GM12872 (cell line): ENCODE data around the gene ZNF322.

ENCODE experiments used
- TF ChIP-seq, protein P1 (sequence below): IDR thresholded peaks from 3 replicates; pipeline ENCODE4 v1.5.1; 2011; ENCODE audit warnings: low read depth, mild to moderate bottlenecking, low read length, moderate library complexity; ENCODE audit not compliant: insufficient read depth

ZNF322 gene

DNA sequence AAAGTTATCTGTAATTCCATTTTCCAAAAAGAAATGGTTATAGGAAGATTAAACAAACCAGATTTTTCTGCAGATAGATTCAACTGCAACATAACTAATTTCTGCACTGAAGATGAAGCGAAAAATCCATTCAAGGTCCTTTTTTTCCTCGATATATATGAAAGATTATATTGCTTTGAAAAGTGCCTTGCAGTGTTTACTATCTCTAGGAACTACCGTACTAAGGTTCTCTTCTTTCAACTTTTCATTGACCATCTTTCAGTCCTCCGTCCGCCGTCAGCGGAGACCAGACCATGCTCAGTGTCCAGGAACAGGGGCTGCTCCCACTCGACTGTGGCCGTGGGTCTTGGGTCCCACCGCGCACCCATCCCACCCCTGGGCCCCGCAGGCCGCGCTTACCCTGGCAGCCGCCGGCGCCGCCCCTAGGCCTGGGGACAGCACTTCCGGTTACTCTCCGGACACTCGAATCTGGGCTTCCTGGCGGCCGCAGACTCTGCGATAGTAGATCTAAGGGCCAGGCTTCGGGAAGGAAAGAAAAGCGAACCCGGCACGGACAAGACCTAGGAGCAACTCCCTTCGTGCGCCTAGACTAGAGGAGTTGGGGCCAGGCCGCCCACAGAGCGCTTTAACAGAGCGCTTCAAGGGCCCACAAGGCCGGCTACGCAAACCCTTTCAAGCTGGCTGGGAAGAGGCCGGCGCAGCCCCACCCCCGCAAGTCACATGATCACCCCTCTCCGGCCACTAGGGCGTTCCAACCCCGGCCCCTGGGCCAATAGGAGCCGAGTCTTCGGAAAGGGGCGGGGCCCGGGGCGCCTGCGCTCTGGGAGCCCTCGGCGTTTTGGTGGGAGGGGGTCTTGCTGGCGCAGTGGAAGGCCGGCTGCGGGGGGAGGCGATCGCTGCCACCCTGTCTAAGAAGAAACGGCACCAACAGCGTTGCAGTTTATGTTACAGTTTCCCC is at the start of gene ZNF322:
ZNF322 (minus strand) TSS at position 705 of the 958 bp plus-strand sequence. CDS start 21,193 bp downstream, outside the sequence.
- TF ChIP-seq, protein P1, sequence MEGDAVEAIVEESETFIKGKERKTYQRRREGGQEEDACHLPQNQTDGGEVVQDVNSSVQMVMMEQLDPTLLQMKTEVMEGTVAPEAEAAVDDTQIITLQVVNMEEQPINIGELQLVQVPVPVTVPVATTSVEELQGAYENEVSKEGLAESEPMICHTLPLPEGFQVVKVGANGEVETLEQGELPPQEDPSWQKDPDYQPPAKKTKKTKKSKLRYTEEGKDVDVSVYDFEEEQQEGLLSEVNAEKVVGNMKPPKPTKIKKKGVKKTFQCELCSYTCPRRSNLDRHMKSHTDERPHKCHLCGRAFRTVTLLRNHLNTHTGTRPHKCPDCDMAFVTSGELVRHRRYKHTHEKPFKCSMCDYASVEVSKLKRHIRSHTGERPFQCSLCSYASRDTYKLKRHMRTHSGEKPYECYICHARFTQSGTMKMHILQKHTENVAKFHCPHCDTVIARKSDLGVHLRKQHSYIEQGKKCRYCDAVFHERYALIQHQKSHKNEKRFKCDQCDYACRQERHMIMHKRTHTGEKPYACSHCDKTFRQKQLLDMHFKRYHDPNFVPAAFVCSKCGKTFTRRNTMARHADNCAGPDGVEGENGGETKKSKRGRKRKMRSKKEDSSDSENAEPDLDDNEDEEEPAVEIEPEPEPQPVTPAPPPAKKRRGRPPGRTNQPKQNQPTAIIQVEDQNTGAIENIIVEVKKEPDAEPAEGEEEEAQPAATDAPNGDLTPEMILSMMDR: no peak

DNA sequence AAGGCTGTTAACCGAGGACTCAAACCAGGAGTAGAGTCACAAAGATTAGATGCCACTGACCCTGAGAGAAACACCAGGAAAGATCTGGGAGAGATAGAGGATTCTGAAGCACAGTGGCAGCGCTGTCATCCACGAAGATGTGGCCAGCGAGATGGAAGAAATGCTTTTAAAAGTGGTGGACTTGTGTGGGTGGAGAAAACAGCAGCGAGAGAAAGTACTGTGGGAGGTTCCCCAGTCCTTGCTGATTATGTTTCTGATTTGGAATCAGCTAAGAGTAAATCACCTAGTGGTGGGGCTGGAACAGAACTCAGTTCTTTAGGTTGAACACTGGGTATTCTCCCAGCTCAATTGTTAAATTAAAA is 435 bp upstream of the ZNF322 start:
- TF ChIP-seq, protein P1: peak; percentile 22; the same call in 1 of the 3 replicates

DNA sequence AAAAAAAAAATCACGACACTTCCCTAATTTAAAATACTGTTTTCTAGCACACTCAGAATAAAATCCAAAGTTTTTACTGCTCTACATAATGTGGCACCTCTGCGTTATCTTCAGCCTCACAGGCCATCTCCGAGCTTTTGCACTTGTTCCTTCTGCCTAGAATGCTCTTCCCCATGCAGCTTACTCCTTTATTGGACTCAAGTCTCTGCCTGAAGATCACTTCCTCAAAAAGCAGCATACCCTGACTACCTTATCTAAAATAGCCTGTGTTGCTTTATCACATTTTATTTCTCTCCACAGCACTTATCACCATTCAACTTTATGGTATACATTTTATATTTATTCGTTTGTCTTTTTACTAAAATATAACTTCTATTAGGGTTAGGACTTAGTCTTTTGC is 2.3 kb downstream of the ZNF322 start:
- TF ChIP-seq, protein P1: no peak

DNA sequence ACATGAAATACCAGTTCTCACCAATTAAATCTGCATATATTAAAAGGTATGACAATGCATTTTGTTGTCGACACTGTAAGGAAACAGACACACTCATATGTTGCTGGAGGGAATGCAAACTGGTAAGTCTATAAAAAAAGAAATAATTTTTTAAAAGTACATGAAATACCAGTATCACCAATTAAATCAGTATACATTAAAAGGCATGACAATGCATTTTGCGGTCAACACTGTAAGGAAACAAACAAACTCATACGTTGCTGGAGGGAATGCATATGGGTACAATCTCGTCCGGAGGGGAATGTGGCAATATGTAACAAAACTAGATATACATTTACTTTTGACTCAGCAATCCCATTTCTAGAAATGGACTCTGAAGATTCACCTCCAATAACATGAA is 6.5 kb downstream of the ZNF322 start:
- TF ChIP-seq, protein P1: no peak

- TF ChIP-seq, protein P1: no peak
Measured at GRCh38 chr6:26651133-26651781, 8.3 kb downstream of the ZNF322 start.

DNA sequence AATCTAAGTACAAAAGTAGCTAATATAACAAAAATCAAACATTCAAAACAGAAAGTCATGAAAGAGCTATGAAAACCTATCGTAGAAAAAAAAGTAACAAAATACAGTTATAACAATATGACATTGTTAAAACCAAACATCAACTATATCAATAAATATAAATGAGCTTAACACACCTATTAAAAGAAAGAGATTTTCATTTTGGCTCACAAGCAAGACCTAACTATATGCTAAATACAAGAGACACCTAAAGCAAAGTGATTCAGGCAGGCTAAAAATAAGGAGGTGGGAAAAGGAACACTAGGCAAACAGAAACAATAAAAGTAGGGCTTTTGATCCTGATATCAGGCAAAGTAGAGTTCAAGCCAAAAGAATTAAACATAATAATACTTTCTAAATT is 13.5 kb downstream of the ZNF322 start:
- TF ChIP-seq, protein P1: no peak

DNA sequence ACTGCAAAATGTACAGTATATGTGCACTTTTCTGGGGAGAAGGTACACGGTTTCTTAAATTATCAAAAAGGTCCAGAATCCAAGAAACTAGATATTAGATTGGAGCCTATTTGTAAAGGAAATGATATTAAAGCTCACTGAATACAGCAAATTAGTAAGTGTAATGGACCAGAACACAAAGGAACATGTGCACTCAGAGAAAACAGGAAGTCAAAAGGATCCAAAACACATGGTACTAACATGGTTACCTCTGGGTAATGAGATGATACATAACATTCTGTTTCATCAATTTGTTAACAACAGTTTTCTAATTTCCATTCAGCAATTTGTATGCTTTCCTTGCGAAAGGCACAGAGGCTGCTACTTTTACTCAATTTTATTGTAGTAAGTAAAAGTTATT is 18.7 kb downstream of the ZNF322 start:
- TF ChIP-seq, protein P1: no peak
